ENCODE data around the gene LASP1NB.
A peak's percentile ranks its signal among the peaks of the same experiment; 100 is the strongest.

Gene LASP1NB

DNA sequence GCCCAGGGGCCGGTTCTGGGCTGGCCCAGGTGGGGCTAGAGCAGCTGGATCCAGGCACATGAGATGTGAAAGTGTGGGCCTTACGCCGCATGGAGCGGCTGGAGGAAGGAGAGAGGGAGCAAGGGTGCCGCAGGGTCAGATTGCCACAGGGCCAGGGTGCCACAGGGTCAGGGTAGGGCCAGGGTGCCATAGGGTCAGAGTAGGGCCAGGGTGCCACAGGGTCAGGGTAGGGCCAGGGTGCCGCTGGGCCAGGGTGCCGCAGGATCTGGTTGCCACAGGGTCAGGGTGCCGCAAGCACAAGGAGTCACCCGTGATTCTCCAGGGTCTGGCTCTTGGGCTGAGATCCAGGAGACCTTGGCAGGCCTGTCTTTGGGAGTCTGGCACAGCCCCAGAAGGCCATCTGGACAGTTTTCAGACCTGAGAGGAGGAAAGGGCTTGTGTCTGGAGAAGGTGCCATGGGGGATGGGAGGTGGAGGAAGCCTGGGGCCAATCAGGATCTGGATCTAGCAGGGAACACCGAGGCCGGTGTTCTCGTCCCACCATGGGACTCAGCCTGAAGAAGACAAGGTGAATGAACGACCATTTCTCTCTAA, 13.1 kb upstream of the LASP1NB start:
- H3K27ac ChIP-seq (ENCODE audit: low read depth in 2 of 2, low read length in 1 of 2) = peak overlapping the region in 1 of 2 donors; percentile 56
- no peak overlapping the region for H3K4me3 ChIP-seq (ENCODE audit: low read depth in 1 of 2, low read length in 2 of 2)
- H3K27me3 ChIP-seq (ENCODE audit: control insufficient read depth in 1 of 2, insufficient read depth in 2 of 2, low read length in 2 of 2) = no peaks in the 10 kb centered on the region
- peaks cover 10 to 19% of the 10 kb centered on the region in 2 donors for H3K4me1 ChIP-seq (ENCODE audit: control insufficient read depth in 2 of 2, insufficient read depth in 2 of 2, low read length in 1 of 2)
- peaks cover 8 to 42% of the 10 kb centered on the region in 2 donors for H3K36me3 ChIP-seq (ENCODE audit: control insufficient read depth in 2 of 2, insufficient read depth in 2 of 2, low read length in 1 of 2)
- 63 to 73% methylated on average over 13 of the region's 13 CpGs for WGBS, 2 donors
- H3K9me3 ChIP-seq (ENCODE audit: control insufficient read depth in 2 of 2, insufficient read depth in 1 of 2, low read depth in 1 of 2, low read length in 1 of 2) = no peaks in the 10 kb centered on the region

DNA sequence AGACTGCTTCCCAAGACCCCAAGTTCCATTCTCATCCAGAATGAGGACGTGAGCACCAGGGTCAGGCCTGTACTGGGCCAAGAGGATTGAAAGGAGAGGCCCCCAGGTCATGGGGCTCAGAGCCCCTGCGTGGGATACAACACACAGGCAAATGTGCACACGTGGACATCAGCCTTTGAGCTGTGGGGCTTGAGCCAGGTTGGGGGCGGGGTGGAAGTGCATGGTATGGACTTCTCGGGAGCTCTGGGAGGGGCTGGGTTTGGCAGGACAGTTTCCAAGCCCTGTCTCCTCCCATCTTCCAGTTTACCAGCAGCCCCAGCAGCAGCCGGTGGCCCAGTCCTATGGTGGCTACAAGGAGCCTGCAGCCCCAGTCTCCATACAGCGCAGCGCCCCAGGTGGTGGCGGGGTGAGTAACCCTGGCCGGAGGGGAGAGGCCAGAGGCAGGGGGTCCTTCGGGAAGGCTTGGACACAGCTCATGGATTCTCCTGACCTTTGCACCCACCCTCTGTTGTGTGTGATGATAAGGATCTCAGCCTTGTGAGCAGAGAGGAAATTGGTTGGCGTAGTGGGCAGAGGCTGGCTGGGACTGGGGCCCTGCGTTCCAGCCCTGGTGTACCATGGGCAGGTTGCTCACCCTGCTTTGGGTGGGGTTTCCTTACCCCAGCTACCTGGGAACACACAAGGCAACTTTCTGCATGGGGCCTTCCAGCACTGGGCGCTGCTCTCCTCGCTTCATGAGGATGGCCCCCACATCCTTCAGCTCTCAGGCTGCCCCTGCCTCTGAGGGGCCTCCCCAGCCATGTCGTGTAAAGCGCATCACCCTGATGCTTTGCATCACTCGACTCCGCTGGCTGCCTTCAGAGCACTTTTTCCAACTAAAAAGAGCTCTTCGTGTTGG, 10.4 kb upstream of the LASP1NB start:
- Histone ChIP-seq H3K27ac (ENCODE audit: low read depth in 2 of 2, low read length in 1 of 2) (peak overlapping the region in 1 of 2 donors; percentile 42), H3K36me3 (ENCODE audit: control insufficient read depth in 2 of 2, insufficient read depth in 2 of 2, low read length in 1 of 2) (peaks cover 8 to 58% of the 10 kb centered on the region in 2 donors), H3K4me1 (ENCODE audit: control insufficient read depth in 2 of 2, insufficient read depth in 2 of 2, low read length in 1 of 2) (peaks cover 5 to 9% of the 10 kb centered on the region in 2 donors), H3K9me3 (ENCODE audit: control insufficient read depth in 2 of 2, insufficient read depth in 1 of 2, low read depth in 1 of 2, low read length in 1 of 2) (no peaks in the 10 kb centered on the region), H3K27me3 (ENCODE audit: control insufficient read depth in 1 of 2, insufficient read depth in 2 of 2, low read length in 2 of 2) (no peaks in the 10 kb centered on the region), H3K4me3 (ENCODE audit: low read depth in 1 of 2, low read length in 2 of 2) (no peak overlapping the region)
- WGBS, 2 donors = 78 to 85% methylated on average over 20 of the region's 20 CpGs

DNA sequence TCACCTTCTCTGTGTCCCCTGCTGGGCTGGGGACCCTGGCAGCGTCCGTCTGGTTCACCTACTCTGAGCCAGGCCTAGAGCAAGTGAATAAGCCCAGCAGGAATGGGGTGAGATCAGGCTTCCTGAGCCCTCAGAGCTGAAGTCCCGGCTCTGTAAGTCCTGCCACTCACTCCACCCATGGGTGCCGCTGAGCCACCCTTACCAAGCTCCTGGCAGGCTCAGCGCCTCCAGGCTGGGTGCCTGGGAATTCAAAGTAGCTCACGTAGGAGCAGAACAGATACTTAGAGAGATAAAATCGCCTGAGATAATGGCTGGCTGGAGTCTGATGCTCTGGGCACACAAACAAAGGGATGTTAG, 9.8 kb upstream of the LASP1NB start:
- Histone ChIP-seq H3K27me3 (ENCODE audit: control insufficient read depth in 1 of 2, insufficient read depth in 2 of 2, low read length in 2 of 2) (no peaks in the 10 kb centered on the region), H3K27ac (ENCODE audit: low read depth in 2 of 2, low read length in 1 of 2) (peak overlapping the region in 1 of 2 donors; percentile 42), H3K4me1 (ENCODE audit: control insufficient read depth in 2 of 2, insufficient read depth in 2 of 2, low read length in 1 of 2) (peaks cover 5 to 9% of the 10 kb centered on the region in 2 donors), H3K9me3 (ENCODE audit: control insufficient read depth in 2 of 2, insufficient read depth in 1 of 2, low read depth in 1 of 2, low read length in 1 of 2) (no peaks in the 10 kb centered on the region), H3K36me3 (ENCODE audit: control insufficient read depth in 2 of 2, insufficient read depth in 2 of 2, low read length in 1 of 2) (peaks cover 8 to 62% of the 10 kb centered on the region in 2 donors), H3K4me3 (ENCODE audit: low read depth in 1 of 2, low read length in 2 of 2) (no peak overlapping the region)
- WGBS, 2 donors = 80 to 91% methylated on average over 7 of the region's 7 CpGs

DNA sequence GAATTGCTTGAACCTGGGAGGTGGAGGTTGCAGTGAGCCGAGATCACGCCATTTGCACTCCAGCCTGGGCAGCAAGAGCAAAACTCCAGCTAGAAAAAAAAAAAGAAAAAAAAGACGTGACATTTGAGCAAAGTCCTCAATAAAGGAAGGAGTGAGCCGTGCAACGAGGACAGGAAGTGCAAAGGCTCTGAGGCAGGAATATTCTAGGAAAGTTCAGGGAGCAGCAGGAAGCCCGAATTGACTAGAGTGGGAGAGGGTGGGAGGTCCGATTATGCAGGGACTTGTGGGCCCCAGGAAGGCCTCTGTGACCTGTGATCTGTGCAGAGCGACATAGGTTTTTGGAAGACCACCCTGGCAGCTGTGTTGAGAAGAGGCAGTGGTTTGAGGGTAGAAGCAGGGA, 8.6 kb upstream of the LASP1NB start:
- Histone ChIP-seq H3K27ac (ENCODE audit: low read depth in 2 of 2, low read length in 1 of 2) (peak overlapping the region in 1 of 2 donors; percentile 54), H3K27me3 (ENCODE audit: control insufficient read depth in 1 of 2, insufficient read depth in 2 of 2, low read length in 2 of 2) (no peaks in the 10 kb centered on the region), H3K4me3 (ENCODE audit: low read depth in 1 of 2, low read length in 2 of 2) (no peak overlapping the region), H3K9me3 (ENCODE audit: control insufficient read depth in 2 of 2, insufficient read depth in 1 of 2, low read depth in 1 of 2, low read length in 1 of 2) (no peaks in the 10 kb centered on the region), H3K4me1 (ENCODE audit: control insufficient read depth in 2 of 2, insufficient read depth in 2 of 2, low read length in 1 of 2) (peaks cover 5 to 6% of the 10 kb centered on the region in 2 donors), H3K36me3 (ENCODE audit: control insufficient read depth in 2 of 2, insufficient read depth in 2 of 2, low read length in 1 of 2) (peaks cover 8 to 55% of the 10 kb centered on the region in 2 donors)
- WGBS, 2 donors = 77 to 83% methylated on average over 8 of the region's 8 CpGs

DNA sequence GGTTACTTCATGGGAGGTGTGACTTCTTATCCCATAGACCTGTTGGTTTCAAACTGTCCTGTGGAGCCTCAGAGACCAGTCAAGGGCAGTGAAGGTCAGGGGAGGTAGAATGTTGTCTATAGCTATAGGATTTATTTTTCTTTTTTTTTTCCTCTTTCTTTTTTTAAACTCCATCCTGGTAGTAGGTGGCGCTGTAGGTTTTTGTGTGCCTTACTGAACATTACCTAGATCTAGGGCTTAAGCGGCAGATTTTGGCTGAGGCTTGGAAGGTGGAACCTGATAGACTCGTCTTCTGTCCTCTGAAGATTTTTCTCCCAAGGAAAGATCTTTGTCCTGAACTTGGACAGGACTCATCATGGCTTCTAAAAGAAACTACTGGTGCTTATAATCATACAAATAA, 8.2 kb upstream of the LASP1NB start:
- Histone ChIP-seq H3K4me3 (ENCODE audit: low read depth in 1 of 2, low read length in 2 of 2) (no peak overlapping the region), H3K4me1 (ENCODE audit: control insufficient read depth in 2 of 2, insufficient read depth in 2 of 2, low read length in 1 of 2) (peaks cover 2 to 4% of the 10 kb centered on the region in 2 donors), H3K9me3 (ENCODE audit: control insufficient read depth in 2 of 2, insufficient read depth in 1 of 2, low read depth in 1 of 2, low read length in 1 of 2) (no peaks in the 10 kb centered on the region), H3K27ac (ENCODE audit: low read depth in 2 of 2, low read length in 1 of 2) (peak overlapping the region in 1 of 2 donors; percentile 54), H3K36me3 (ENCODE audit: control insufficient read depth in 2 of 2, insufficient read depth in 2 of 2, low read length in 1 of 2) (peaks cover 8 to 53% of the 10 kb centered on the region in 2 donors), H3K27me3 (ENCODE audit: control insufficient read depth in 1 of 2, insufficient read depth in 2 of 2, low read length in 2 of 2) (no peaks in the 10 kb centered on the region)
- 67 to 81% methylated on average over 3 of the region's 3 CpGs for WGBS, 2 donors

DNA sequence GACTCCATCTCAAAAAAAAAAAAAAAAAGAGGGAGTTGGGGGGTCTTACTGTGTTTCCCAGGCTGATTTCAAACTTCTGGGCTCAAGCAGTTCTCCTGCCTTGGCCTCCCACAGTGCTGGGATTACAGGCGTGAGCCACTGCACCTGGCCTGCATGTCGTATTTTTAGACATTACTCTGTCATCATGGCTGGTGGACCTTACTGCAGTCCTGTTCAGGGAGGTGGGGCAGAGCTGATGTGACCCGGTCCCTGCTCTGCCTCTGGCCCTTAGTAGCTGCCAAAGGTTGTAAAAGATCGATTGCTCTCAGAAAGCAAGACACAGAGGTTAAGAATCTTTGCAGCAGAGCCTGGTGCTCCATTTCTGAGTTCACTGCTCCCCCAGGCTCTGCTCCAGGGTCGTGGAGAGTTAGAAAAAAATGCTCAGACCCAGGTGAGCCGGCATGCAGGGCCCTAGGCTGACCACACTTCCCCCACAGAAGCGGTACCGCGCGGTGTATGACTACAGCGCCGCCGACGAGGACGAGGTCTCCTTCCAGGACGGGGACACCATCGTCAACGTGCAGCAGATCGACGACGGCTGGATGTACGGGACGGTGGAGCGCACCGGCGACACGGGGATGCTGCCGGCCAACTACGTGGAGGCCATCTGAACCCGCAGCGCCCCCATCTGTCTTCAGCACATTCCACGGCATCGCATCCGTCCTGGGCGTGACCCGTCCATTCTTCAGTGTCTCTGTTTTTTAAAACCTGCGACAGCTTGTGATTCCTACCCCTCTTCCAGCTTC, 7.1 kb upstream of the LASP1NB start:
- Histone ChIP-seq H3K36me3 (ENCODE audit: control insufficient read depth in 2 of 2, insufficient read depth in 2 of 2, low read length in 1 of 2) (peaks cover 8 to 49% of the 10 kb centered on the region in 2 donors), H3K27ac (ENCODE audit: low read depth in 2 of 2, low read length in 1 of 2) (no peak overlapping the region), H3K4me1 (ENCODE audit: control insufficient read depth in 2 of 2, insufficient read depth in 2 of 2, low read length in 1 of 2) (peaks cover 2 to 3% of the 10 kb centered on the region in 2 donors), H3K9me3 (ENCODE audit: control insufficient read depth in 2 of 2, insufficient read depth in 1 of 2, low read depth in 1 of 2, low read length in 1 of 2) (no peaks in the 10 kb centered on the region), H3K4me3 (ENCODE audit: low read depth in 1 of 2, low read length in 2 of 2) (no peak overlapping the region), H3K27me3 (ENCODE audit: control insufficient read depth in 1 of 2, insufficient read depth in 2 of 2, low read length in 2 of 2) (no peaks in the 10 kb centered on the region)
- WGBS, 2 donors = 85 to 86% methylated on average over 37 of the region's 37 CpGs

DNA sequence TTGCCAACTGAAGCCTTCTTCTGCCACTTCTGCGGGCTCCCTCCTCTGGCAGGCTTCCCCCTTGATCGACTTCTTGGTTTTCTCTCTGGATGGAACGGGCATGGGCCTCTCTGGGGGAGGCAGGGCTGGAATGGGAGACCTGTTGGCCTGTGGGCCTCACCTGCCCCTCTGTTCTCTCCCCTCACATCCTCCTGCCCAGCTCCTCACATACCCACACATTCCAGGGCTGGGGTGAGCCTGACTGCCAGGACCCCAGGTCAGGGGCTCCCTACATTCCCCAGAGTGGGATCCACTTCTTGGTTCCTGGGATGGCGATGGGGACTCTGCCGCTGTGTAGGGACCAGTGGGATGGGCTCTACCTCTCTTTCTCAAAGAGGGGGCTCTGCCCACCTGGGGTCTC, 6.5 kb upstream of the LASP1NB start:
- WGBS, 2 donors = 89 to 96% methylated on average over 5 of the region's 5 CpGs
- Histone ChIP-seq H3K36me3 (ENCODE audit: control insufficient read depth in 2 of 2, insufficient read depth in 2 of 2, low read length in 1 of 2) (peaks cover 8 to 47% of the 10 kb centered on the region in 2 donors), H3K4me1 (ENCODE audit: control insufficient read depth in 2 of 2, insufficient read depth in 2 of 2, low read length in 1 of 2) (peaks cover 2 to 3% of the 10 kb centered on the region in 2 donors)

DNA sequence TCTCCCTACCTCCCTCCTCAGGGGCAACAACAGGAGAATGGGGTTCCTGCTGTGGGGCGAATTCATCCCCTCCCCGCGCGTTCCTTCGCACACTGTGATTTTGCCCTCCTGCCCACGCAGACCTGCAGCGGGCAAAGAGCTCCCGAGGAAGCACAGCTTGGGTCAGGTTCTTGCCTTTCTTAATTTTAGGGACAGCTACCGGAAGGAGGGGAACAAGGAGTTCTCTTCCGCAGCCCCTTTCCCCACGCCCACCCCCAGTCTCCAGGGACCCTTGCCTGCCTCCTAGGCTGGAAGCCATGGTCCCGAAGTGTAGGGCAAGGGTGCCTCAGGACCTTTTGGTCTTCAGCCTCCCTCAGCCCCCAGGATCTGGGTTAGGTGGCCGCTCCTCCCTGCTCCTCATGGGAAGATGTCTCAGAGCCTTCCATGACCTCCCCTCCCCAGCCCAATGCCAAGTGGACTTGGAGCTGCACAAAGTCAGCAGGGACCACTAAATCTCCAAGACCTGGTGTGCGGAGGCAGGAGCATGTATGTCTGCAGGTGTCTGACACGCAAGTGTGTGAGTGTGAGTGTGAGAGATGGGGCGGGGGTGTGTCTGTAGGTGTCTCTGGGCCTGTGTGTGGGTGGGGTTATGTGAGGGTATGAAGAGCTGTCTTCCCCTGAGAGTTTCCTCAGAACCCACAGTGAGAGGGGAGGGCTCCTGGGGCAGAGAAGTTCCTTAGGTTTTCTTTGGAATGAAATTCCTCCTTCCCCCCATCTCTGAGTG, 5.9 kb upstream of the LASP1NB start:
- Histone ChIP-seq H3K27me3 (ENCODE audit: control insufficient read depth in 1 of 2, insufficient read depth in 2 of 2, low read length in 2 of 2) (no peaks in the 10 kb centered on the region), H3K27ac (ENCODE audit: low read depth in 2 of 2, low read length in 1 of 2) (no peak overlapping the region), H3K4me1 (ENCODE audit: control insufficient read depth in 2 of 2, insufficient read depth in 2 of 2, low read length in 1 of 2) (peaks cover 2 to 3% of the 10 kb centered on the region in 2 donors), H3K4me3 (ENCODE audit: low read depth in 1 of 2, low read length in 2 of 2) (no peak overlapping the region), H3K36me3 (ENCODE audit: control insufficient read depth in 2 of 2, insufficient read depth in 2 of 2, low read length in 1 of 2) (peaks cover 4 to 41% of the 10 kb centered on the region in 2 donors), H3K9me3 (ENCODE audit: control insufficient read depth in 2 of 2, insufficient read depth in 1 of 2, low read depth in 1 of 2, low read length in 1 of 2) (no peaks in the 10 kb centered on the region)
- WGBS, 2 donors = 96 to 97% methylated on average over 16 of the region's 16 CpGs

More for the DNA sequence above, 6.5 kb upstream of the LASP1NB start:
- Histone ChIP-seq H3K27me3 (ENCODE audit: control insufficient read depth in 1 of 2, insufficient read depth in 2 of 2, low read length in 2 of 2) (no peaks in the 10 kb centered on the region), H3K9me3 (ENCODE audit: control insufficient read depth in 2 of 2, insufficient read depth in 1 of 2, low read depth in 1 of 2, low read length in 1 of 2) (no peaks in the 10 kb centered on the region), H3K27ac (ENCODE audit: low read depth in 2 of 2, low read length in 1 of 2) (no peak overlapping the region), H3K4me3 (ENCODE audit: low read depth in 1 of 2, low read length in 2 of 2) (no peak overlapping the region)
